ENCODE measurements around the gene AS3MT. TPM values are rescaled to one million over a fixed set of nuclear protein-coding genes. Genes with fewer than 3 reads are reported as not detected.

Gene AS3MT
- total RNA-seq, 1 experiment from 2014 or later: 5.2 TPM

DNA sequence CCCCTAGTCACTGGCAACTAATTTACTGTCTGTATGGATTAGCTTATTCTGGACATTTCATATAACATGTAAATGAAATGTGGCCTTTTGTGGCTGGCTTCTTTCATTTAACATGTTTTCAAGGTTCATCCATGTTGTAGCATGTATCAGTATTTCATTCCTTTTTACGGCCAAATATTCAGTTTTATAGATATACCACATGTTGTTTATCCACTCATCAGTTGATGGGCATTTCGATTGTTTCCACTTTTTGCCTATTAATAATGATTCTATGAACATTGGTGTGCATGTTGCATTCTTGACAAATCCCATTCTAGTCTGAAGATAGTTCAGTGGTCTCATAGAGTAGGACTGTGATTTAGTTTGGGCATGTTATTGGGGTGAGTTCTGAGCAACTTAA lies 61.5 kb downstream of the AS3MT start:
- intact Hi-C loops (cut with micrococcal nuclease; ENCODE audit: unreplicated experiment): no loop called here
- Histone ChIP-seq H3K27ac (ENCODE audit: low read depth, low read length, poor library complexity, severe bottlenecking) (no peak overlapping the region), H3K27me3 (replicated peaks; ENCODE audit: insufficient read depth, low read depth, low read length, poor library complexity) (no peaks in the 10 kb centered on the region), H3K4me1 (ENCODE audit: insufficient read depth, low read length, poor library complexity, severe bottlenecking) (no peaks in the 10 kb centered on the region), H3K9me3 (ENCODE audit: low read depth, low read length, poor library complexity, severe bottlenecking) (peaks cover 7% of the 10 kb centered on the region), H3K36me3 (ENCODE audit: insufficient read depth, low read length, poor library complexity, severe bottlenecking) (no peaks in the 10 kb centered on the region), H3K4me3 (ENCODE audit: low read depth, low read length, poor library complexity, severe bottlenecking) (no peak overlapping the region)
- no peak for TF ChIP-seq EZH2 (IDR thresholded peaks at IDR 0.05; ENCODE audit: borderline replicate concordance, low read depth, low read length, poor library complexity, severe bottlenecking)
- TF ChIP-seq, protein P1, sequence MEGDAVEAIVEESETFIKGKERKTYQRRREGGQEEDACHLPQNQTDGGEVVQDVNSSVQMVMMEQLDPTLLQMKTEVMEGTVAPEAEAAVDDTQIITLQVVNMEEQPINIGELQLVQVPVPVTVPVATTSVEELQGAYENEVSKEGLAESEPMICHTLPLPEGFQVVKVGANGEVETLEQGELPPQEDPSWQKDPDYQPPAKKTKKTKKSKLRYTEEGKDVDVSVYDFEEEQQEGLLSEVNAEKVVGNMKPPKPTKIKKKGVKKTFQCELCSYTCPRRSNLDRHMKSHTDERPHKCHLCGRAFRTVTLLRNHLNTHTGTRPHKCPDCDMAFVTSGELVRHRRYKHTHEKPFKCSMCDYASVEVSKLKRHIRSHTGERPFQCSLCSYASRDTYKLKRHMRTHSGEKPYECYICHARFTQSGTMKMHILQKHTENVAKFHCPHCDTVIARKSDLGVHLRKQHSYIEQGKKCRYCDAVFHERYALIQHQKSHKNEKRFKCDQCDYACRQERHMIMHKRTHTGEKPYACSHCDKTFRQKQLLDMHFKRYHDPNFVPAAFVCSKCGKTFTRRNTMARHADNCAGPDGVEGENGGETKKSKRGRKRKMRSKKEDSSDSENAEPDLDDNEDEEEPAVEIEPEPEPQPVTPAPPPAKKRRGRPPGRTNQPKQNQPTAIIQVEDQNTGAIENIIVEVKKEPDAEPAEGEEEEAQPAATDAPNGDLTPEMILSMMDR (conservative IDR thresholded peaks at IDR 0.05; ENCODE audit: low read depth, low read length): no peak
- no TSS peak for BruUV-seq (replicated peaks)
- DNase-seq (ENCODE audit: low spot score): no peak
- CTCF ChIA-PET: no interaction called here
- POLR2A ChIA-PET (ENCODE audit: low non-redundant PET): no interaction called here

DNA sequence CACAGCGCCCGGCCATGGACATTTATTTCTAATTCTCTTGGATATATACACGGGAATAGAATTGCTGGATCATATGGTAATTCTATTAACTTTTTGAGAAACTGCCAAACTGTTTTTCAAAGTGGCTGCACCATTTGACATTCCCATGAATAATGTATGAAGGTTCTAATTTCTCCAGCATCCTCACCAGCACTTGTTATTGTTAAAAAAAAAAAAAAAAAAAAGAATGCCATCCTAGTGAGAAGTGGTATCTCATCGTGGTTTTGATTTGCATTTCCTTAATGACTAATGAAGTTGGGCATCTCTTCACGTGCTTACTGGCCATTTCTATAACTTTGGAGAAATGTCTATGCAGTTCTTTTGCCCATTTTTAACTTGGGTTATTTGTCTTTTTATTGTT lies 62.4 kb downstream of the AS3MT start:
- no peaks in the 10 kb centered on the region for H3K27me3 ChIP-seq (replicated peaks; ENCODE audit: insufficient read depth, low read depth, low read length, poor library complexity)
- no peak for DNase-seq (ENCODE audit: low spot score)
- H3K4me3 ChIP-seq (ENCODE audit: low read depth, low read length, poor library complexity, severe bottlenecking): no peak overlapping the region
- no peaks in the 10 kb centered on the region for H3K4me1 ChIP-seq (ENCODE audit: insufficient read depth, low read length, poor library complexity, severe bottlenecking)
- ChIA-PET POLR2A (ENCODE audit: low non-redundant PET) (interaction anchor here (0.7 kb wide), 1 partner anchor 131 kb away, joined by 5 read pairs; no protein-coding TSS in a partner anchor), CTCF (no interaction called here)
- H3K27ac ChIP-seq (ENCODE audit: low read depth, low read length, poor library complexity, severe bottlenecking): no peak overlapping the region
- TF ChIP-seq, protein P1 (conservative IDR thresholded peaks at IDR 0.05; ENCODE audit: low read depth, low read length): no peak
- no peak for TF ChIP-seq EZH2 (IDR thresholded peaks at IDR 0.05; ENCODE audit: borderline replicate concordance, low read depth, low read length, poor library complexity, severe bottlenecking)
- H3K9me3 ChIP-seq (ENCODE audit: low read depth, low read length, poor library complexity, severe bottlenecking): peaks cover 7% of the 10 kb centered on the region
- H3K36me3 ChIP-seq (ENCODE audit: insufficient read depth, low read length, poor library complexity, severe bottlenecking): no peaks in the 10 kb centered on the region
- no TSS peak for BruUV-seq (replicated peaks)
- intact Hi-C loops (cut with micrococcal nuclease; ENCODE audit: unreplicated experiment): no loop called here

DNA sequence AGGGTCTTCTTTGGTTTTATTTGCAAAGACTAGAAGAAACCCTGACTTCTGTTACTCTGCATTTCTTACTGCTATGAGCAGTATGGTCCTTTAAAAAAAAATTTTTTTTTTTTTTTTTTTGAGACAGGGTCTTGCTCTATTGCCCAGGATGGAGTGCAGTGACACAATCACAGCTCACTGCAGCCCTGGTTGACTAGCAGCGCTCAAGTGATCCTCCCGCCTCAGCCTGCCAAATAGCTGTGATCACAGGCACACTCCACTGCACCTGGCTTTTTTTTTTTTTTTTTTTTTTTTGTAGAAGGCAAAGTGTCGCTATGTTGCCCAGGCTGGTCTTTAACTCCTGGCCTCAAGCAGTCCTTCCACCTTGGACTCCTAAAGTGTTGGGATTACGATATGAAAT lies 66.2 kb downstream of the AS3MT start:
- CTCF ChIA-PET: no interaction called here
- H3K27ac ChIP-seq (ENCODE audit: low read depth, low read length, poor library complexity, severe bottlenecking): no peak overlapping the region
- POLR2A ChIA-PET (ENCODE audit: low non-redundant PET): no interaction called here
- intact Hi-C loops (cut with micrococcal nuclease; ENCODE audit: unreplicated experiment): no loop called here
- H3K4me1 ChIP-seq (ENCODE audit: insufficient read depth, low read length, poor library complexity, severe bottlenecking): no peaks in the 10 kb centered on the region
- no peak for DNase-seq (ENCODE audit: low spot score)
- BruUV-seq (replicated peaks): no TSS peak
- H3K9me3 ChIP-seq (ENCODE audit: low read depth, low read length, poor library complexity, severe bottlenecking): peaks cover 7% of the 10 kb centered on the region
- H3K4me3 ChIP-seq (ENCODE audit: low read depth, low read length, poor library complexity, severe bottlenecking): no peak overlapping the region
- no peaks in the 10 kb centered on the region for H3K27me3 ChIP-seq (replicated peaks; ENCODE audit: insufficient read depth, low read depth, low read length, poor library complexity)
- TF ChIP-seq, protein P1 (conservative IDR thresholded peaks at IDR 0.05; ENCODE audit: low read depth, low read length): no peak
- TF ChIP-seq EZH2 (IDR thresholded peaks at IDR 0.05; ENCODE audit: borderline replicate concordance, low read depth, low read length, poor library complexity, severe bottlenecking): no peak
- H3K36me3 ChIP-seq (ENCODE audit: insufficient read depth, low read length, poor library complexity, severe bottlenecking): no peaks in the 10 kb centered on the region

Measured in A673 (cell line).